GM12873 (cell line): ENCODE measurements around the gene PRKACG.

Source experiments
- CTCF ChIP-seq: IDR thresholded peaks from 2 replicates; pipeline ENCODE4 v1.5.1; 2012; ENCODE audit warnings: low read depth, mild to moderate bottlenecking, moderate library complexity, low read length, control low read depth; ENCODE audit not compliant: insufficient read depth; ENCODE audit errors: missing control alignments

Gene PRKACG

GRCh38 chr9:69047371-69047770 is 33.5 kb upstream of the PRKACG start:
- no peak for TF ChIP-seq CTCF

GRCh38 chr9:69046723-69047122 is 32.8 kb upstream of the PRKACG start:
- TF ChIP-seq CTCF: no peak

GRCh38 chr9:69045821-69046220 is 31.9 kb upstream of the PRKACG start:
- no peak for TF ChIP-seq CTCF

- no peak for TF ChIP-seq CTCF
These were observed 30.6 kb upstream of the PRKACG start for GRCh38 chr9:69044240-69045219.

GRCh38 chr9:69040646-69041045 is 26.7 kb upstream of the PRKACG start:
- no peak for TF ChIP-seq CTCF

- no peak for TF ChIP-seq CTCF
These were observed 22.9 kb upstream of the PRKACG start for GRCh38 chr9:69036799-69037198.

GRCh38 chr9:69036309-69036708 is 22.4 kb upstream of the PRKACG start:
- no peak for TF ChIP-seq CTCF
